HL-60 (cell line): ENCODE data around the gene RASAL2.

ENCODE experiments used
- CTCF ChIP-seq: IDR thresholded peaks from one replicate; pipeline ENCODE4 v1.5.1; 2011; ENCODE audit warnings: low read length, control low read depth, inconsistent platforms; ENCODE audit not compliant: insufficient read depth
- POLR2AphosphoS5 ChIP-seq: IDR thresholded peaks from 2 replicates; pipeline ENCODE4 v1.6.1; 2012; ENCODE audit warnings: low read depth

GRCh38 chr1:178107823-178108222 is 13.9 kb downstream of the RASAL2 start:
- no peak for TF ChIP-seq CTCF
- no peak for TF ChIP-seq POLR2AphosphoS5
